Measurements from ENCODE around the gene DENND1C.
A peak's percentile ranks its signal among the peaks of the same experiment; 100 is the strongest.

DENND1C gene

DNA sequence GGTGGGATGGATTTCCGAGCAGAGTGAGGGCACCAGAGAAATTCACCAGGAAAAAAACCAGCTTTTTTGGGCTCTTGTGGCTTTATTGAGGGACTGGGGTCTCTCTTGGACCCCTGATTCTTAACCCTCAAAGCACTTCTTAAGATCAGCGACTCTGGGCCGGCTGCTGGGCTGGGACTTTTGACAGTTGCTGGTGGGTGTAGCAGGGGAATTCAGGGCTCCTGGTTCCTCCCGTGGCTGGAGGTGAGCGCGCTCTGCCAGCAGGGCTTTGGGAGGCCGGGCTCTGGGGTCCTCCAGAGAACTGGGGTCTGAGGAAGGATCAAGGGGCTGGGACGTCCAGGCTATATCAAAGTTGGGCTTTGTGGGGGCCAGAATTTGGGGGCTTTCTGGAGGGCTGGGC lies 14.2 kb downstream of the DENND1C start:
- no peak for DNase-seq (ENCODE audit: low read depth)
- no peak overlapping the region for H3K4me3 ChIP-seq (ENCODE audit: low read depth, low read length)
- TF ChIP-seq, protein P1, sequence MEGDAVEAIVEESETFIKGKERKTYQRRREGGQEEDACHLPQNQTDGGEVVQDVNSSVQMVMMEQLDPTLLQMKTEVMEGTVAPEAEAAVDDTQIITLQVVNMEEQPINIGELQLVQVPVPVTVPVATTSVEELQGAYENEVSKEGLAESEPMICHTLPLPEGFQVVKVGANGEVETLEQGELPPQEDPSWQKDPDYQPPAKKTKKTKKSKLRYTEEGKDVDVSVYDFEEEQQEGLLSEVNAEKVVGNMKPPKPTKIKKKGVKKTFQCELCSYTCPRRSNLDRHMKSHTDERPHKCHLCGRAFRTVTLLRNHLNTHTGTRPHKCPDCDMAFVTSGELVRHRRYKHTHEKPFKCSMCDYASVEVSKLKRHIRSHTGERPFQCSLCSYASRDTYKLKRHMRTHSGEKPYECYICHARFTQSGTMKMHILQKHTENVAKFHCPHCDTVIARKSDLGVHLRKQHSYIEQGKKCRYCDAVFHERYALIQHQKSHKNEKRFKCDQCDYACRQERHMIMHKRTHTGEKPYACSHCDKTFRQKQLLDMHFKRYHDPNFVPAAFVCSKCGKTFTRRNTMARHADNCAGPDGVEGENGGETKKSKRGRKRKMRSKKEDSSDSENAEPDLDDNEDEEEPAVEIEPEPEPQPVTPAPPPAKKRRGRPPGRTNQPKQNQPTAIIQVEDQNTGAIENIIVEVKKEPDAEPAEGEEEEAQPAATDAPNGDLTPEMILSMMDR (IDR thresholded peaks at IDR 0.05; ENCODE audit: control insufficient read depth, extremely low read depth, insufficient read depth): no peak

DNA sequence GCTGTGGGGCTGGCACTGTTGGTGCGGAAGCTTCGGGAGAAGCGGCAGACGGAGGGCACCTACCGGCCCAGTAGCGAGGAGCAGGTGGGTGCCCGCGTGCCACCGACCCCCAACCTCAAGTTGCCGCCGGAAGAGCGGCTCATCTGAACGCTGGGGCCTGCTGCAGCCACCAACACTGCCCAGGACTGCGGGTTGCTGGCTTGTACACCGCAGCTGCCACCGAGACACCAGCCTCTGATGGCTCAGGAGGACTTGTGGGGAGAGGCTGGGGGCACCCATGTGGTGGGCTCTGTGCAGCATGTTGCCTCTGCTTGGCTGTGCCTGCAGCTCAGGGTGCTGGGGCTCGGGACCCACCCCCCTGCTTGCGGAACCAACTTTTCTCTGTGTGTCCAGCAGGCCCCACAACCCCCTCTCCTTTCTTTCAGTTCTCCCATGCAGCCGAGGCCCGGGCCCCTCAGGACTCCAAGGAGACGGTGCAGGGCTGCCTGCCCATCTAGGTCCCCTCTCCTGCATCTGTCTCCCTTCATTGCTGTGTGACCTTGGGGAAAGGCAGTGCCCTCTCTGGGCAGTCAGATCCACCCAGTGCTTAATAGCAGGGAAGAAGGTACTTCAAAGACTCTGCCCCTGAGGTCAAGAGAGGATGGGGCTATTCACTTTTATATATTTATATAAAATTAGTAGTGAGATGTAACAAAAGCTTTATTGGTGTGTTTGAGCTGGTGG lies 14.9 kb downstream of the DENND1C start:
- H3K4me3 ChIP-seq (ENCODE audit: low read depth, low read length): no peak overlapping the region
- no peak for DNase-seq (ENCODE audit: low read depth)
- TF ChIP-seq, protein P1 (IDR thresholded peaks at IDR 0.05; ENCODE audit: control insufficient read depth, extremely low read depth, insufficient read depth): no peak

DNA sequence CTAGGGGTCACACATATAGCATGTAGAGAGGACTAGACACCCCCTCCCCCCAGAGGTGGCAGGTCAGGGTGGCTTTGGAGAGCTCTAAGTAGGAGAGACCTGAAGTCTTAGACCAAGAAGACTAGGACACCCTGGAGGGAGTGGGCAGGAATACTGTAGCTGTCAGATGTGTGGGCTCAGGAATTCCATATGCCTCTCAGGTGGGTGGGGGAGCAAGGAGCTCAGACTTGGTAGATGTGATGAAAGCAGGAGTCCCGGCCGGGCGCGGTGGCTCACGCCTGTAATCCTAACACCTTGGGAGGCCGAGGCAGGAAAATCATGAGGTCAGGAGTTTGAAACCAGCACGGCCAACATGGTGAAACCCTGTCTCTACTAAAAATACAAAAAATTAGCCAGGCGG lies 15.9 kb downstream of the DENND1C start:
- H3K4me3 ChIP-seq (ENCODE audit: low read depth, low read length): no peak overlapping the region
- no peak for DNase-seq (ENCODE audit: low read depth)

DNA sequence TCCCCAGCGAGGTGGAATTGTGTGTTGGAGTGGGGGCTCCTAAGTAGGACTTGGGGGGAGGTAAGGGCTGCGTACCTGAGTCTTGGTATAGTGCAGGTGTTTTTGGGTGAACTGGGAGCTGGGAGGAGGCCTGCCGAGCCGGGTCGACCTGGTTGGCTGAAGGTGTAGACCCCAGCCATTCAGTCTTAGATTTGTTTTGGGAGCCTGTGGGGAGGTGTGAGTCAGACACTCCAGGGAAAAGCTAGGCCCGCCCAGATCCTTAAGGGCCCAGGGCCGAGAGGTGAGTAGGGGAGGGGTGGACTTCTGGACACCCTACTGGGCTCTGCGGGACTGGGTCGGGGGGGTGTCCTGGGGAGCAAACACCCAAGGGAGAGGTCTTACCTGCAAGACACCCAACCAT lies 16.6 kb downstream of the DENND1C start:
- peak overlapping the region; percentile 91 for H3K4me3 ChIP-seq (ENCODE audit: low read depth, low read length)
- TF ChIP-seq, protein P1 (IDR thresholded peaks at IDR 0.05; ENCODE audit: control insufficient read depth, extremely low read depth, insufficient read depth): no peak
- DNase-seq (ENCODE audit: low read depth): no peak

More for the DNA sequence above, 15.9 kb downstream of the DENND1C start:
- TF ChIP-seq, protein P1 (IDR thresholded peaks at IDR 0.05; ENCODE audit: control insufficient read depth, extremely low read depth, insufficient read depth): no peak

DNA sequence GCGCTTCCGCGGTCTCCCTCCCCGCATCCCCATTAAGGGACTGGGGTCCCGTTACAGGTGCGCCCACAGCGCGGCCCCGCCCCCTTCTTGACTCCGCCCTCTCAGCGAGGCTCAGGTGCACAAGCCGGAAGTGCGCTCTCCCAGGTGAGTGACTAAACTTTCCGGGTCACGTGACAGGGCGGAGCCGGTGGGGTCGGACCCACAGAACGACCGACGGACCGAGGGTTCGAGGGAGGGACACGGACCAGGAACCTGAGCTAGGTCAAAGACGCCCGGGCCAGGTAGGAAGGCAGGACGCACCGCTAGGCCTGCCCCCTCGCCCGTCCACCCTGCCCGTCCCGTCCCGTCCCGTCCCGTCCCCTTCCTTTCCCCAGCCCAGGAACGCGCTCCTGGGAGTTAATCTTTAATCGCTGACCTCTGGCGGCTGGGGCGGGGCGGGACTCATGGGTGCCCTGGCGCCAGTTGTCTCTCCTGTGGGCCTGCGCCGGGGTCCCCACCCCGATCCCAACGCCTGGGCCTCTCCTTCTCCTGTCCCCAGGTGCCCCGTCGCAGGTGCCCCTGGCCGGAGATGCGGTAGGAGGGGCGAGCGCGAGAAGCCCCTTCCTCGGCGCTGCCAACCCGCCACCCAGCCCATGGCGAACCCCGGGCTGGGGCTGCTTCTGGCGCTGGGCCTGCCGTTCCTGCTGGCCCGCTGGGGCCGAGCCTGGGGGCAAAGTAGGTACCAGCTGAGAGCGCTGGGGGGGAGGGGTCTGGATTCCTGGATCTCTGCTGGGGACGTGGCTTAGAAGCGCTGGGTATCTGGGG lies 17.3 kb downstream of the DENND1C start, which contains the start of gene CRB3:
CRB3 (plus strand) TSS at position 202 of the 804 bp plus-strand sequence; CDS start at position 633, 431 bp downstream.
- peak within 1 kb of the TSS; percentile 91 for H3K4me3 ChIP-seq (ENCODE audit: low read depth, low read length)
- DNase-seq (ENCODE audit: low read depth): peak; percentile 71
- TF ChIP-seq, protein P1 (IDR thresholded peaks at IDR 0.05; ENCODE audit: control insufficient read depth, extremely low read depth, insufficient read depth): no peak

DNA sequence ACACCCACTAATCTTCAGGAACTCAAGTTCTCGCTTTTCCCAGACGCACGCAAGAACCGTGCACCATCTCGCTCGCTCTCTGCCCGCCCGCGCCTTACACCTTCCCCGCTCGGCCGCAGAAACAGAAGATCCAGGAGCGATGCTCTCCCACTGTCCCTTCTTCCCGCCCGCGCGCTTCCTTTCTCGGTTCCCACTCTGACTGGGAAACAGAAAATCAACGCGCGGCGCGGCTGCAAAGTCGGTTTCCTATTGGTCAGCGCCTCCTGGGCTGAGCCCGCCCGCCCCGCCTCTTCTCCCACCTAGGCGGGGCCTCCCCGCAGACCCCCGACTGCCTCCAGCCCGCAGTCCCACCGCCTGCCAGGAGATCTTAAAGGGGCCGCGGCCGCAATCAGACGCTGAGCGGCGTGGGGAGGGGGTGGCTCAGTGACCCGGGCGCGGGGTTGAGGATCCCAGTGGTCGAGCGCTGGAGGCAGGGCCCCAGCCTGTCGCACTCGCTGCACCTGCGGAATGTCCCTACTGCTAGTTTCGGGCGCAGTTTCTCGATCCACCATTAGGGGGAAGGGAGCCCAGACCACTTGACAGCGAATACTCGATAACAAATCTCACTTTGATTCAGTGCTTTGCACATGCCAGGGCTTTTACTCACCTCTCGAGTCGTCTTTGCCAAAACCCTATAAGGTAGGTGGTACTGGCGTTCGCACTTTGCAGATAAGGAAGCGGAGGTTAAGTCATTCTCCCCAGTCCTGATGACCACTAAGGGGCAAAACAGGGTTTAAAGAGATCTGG lies 21.3 kb downstream of the DENND1C start:
- peak overlapping the region; percentile 79 for H3K4me3 ChIP-seq (ENCODE audit: low read depth, low read length)
- TF ChIP-seq, protein P1 (IDR thresholded peaks at IDR 0.05; ENCODE audit: control insufficient read depth, extremely low read depth, insufficient read depth): peak; percentile 43
- DNase-seq (ENCODE audit: low read depth): peak; percentile 92
